Measurements from ENCODE around the gene RUVBL2.
A peak's percentile ranks its signal among the peaks of the same experiment; 100 is the strongest.
"Not testable (repeated sequence)": the region's sequence is repeated elsewhere in the genome, so short reads cannot be mapped to it uniquely, and the experiment has no call there.

Gene RUVBL2

GRCh38 chr19:49018388-49019241 lies 24.9 kb downstream of the RUVBL2 start:
- DNase-seq (ENCODE audit: low spot score) = peak; percentile 21

GRCh38 chr19:49019242-49019932 lies 25.7 kb downstream of the RUVBL2 start:
- DNase-seq (ENCODE audit: low spot score) = peak; percentile 30

GRCh38 chr19:49020342-49020741 lies 26.7 kb downstream of the RUVBL2 start:
- DNase-seq (ENCODE audit: low spot score) = no peak

- no peak for DNase-seq (ENCODE audit: low spot score)
Observed at GRCh38 chr19:49020931-49021895, 27.5 kb downstream of the RUVBL2 start.

- DNase-seq (ENCODE audit: low spot score) = no peak
Observed at GRCh38 chr19:49022116-49022515, 28.4 kb downstream of the RUVBL2 start.

- not testable (repeated sequence) for DNase-seq (ENCODE audit: low spot score)
Observed at GRCh38 chr19:49024233-49024632, 30.5 kb downstream of the RUVBL2 start, which contains the start of gene CGB3. TSS of gene CGB3 (minus strand) at chr19:49024333. CDS start at chr19:49023971, 362 bp downstream.

- DNase-seq (ENCODE audit: low spot score) = not testable (repeated sequence)
Observed at GRCh38 chr19:49025088-49025487, 31.4 kb downstream of the RUVBL2 start.

GRCh38 chr19:49025599-49025998 lies 31.9 kb downstream of the RUVBL2 start:
- not testable (repeated sequence) for DNase-seq (ENCODE audit: low spot score)

- not testable (repeated sequence) for DNase-seq (ENCODE audit: low spot score)
Observed at GRCh38 chr19:49028686-49029085, 35.0 kb downstream of the RUVBL2 start.

GRCh38 chr19:49029749-49030148 lies 36.1 kb downstream of the RUVBL2 start:
- DNase-seq (ENCODE audit: low spot score) = not testable (repeated sequence)

GRCh38 chr19:49030323-49030722 lies 36.6 kb downstream of the RUVBL2 start:
- DNase-seq (ENCODE audit: low spot score) = not testable (repeated sequence)

- DNase-seq (ENCODE audit: low spot score) = not testable (repeated sequence)
Observed at GRCh38 chr19:49031642-49032301, 38.1 kb downstream of the RUVBL2 start, which contains the start of gene CGB2. TSS of gene CGB2 (plus strand) at chr19:49031890. CDS start at chr19:49032096, 206 bp downstream.

- not testable (repeated sequence) for DNase-seq (ENCODE audit: low spot score)
Observed at GRCh38 chr19:49036815-49037214, 43.1 kb downstream of the RUVBL2 start, which contains the start of gene CGB1. TSS of gene CGB1 (minus strand) at chr19:49036895. CDS start at chr19:49036711, 184 bp downstream.

GRCh38 chr19:49038111-49038510 lies 44.4 kb downstream of the RUVBL2 start:
- DNase-seq (ENCODE audit: low spot score) = not testable (repeated sequence)

- DNase-seq (ENCODE audit: low spot score) = not testable (repeated sequence)
Observed at GRCh38 chr19:49038557-49039276, 45.0 kb downstream of the RUVBL2 start.

GRCh38 chr19:49039736-49040135 lies 46.0 kb downstream of the RUVBL2 start:
- not testable (repeated sequence) for DNase-seq (ENCODE audit: low spot score)

- DNase-seq (ENCODE audit: low spot score) = no peak
Observed at GRCh38 chr19:49042177-49042576, 48.5 kb downstream of the RUVBL2 start.

GRCh38 chr19:49042666-49043065 lies 49.0 kb downstream of the RUVBL2 start:
- not testable (repeated sequence) for DNase-seq (ENCODE audit: low spot score)

- DNase-seq (ENCODE audit: low spot score) = not testable (repeated sequence)
Observed at GRCh38 chr19:49043548-49043947, 49.9 kb downstream of the RUVBL2 start, which contains the start of gene CGB5. TSS of gene CGB5 (plus strand) at chr19:49043848. CDS start at chr19:49044210, 362 bp downstream.

- not testable (repeated sequence) for DNase-seq (ENCODE audit: low spot score)
Observed at GRCh38 chr19:49049011-49049410, 55.3 kb downstream of the RUVBL2 start, which contains the start of gene CGB8. TSS of gene CGB8 (minus strand) at chr19:49049111. CDS start at chr19:49048739, 372 bp downstream.
